K562 (cell line): ENCODE measurements around the gene COA4. TPM values are rescaled to one million over a fixed set of nuclear protein-coding genes. Genes with fewer than 3 reads are reported as not detected.

Experiments used
- ATAC-seq: fragments of 200-7000 bp; cut with Tn5 transposase; 3 replicates; pipeline ENCODE4 v1.9.1; 2020; ENCODE audit warnings: moderate library complexity
- BruUV-seq: library from RNA; stranded (reverse); fragments of 400-500 nt; replicated peaks from 2 replicates; lab custom pipeline; 2021; lab: Mats Ljungman, UMichigan
- CTCF ChIA-PET: fragments of 300-600 bp; formaldehyde crosslinking; extraction: SDS; loops from one replicate; lab custom pipeline; 2021; ENCODE audit warnings: low intra/inter-chr PET ratio; lab: Yijun Ruan, JAX
- POLR2A ChIA-PET: fragments of 300-600, 350-650 bp; sonication (Branson Sonifier 250); formaldehyde crosslinking; extraction: SDS; loops from one replicate; lab custom pipeline; 2021; ENCODE audit warnings: antibody characterized with exemption, inconsistent platforms; lab: Yijun Ruan, JAX
- DNase-seq, 4 experiments: peaks; one replicate each; pipeline versions ENCODE4 v3.0.0 to v3.0.0-alpha.2; 2011 to 2018; ENCODE audit warnings: low spot score in 3 of 4, mixed read lengths in 3 of 4; ENCODE audit errors: extremely low read depth in 1 of 4
- FAIRE-seq: peaks from 2 replicates; lab custom pipeline; 2011; peaks lifted over from hg19 to GRCh38; lab: Jason Lieb, UNC
- H2AFZ ChIP-seq: 2 replicates; pipeline ENCODE4 v1.6.0; 2011; ENCODE audit warnings: low read depth, low read length, control low read depth, inconsistent platforms
- H3K27ac ChIP-seq: fragments of 200-600 bp; 3 replicates; pipeline ENCODE4 v1.8.0; 2011; ENCODE audit warnings: low read depth, mild to moderate bottlenecking, control low read depth, inconsistent platforms, low read length, moderate library complexity, mixed read lengths; ENCODE audit errors: extremely low read depth
- H3K27me3 ChIP-seq, 2 experiments: fragments of 300-600 bp in 1 of 2; 2 replicates in 1 of 2; 3 replicates in 1 of 2; pipeline versions ENCODE4 v1.6.0 to v1.8.0; 2011; ENCODE audit warnings: inconsistent platforms in 2 of 2, low read length in 2 of 2, mild to moderate bottlenecking in 1 of 2, mixed read lengths in 1 of 2, moderate library complexity in 1 of 2; ENCODE audit not compliant: control insufficient read depth in 2 of 2, insufficient read depth in 2 of 2
- H3K36me3 ChIP-seq: fragments of 300-600 bp; 3 replicates; pipeline ENCODE4 v1.8.0; 2011; ENCODE audit warnings: mild to moderate bottlenecking, low read length, inconsistent platforms; ENCODE audit not compliant: control insufficient read depth, insufficient read depth
- H3K4me1 ChIP-seq, 2 experiments: fragments of 200-600 bp in 1 of 2; replicated peaks in 1 of 2; 2 replicates in 1 of 2; 3 replicates in 1 of 2; pipeline versions ENCODE4 v1.5.1 to v1.8.0; 2011; ENCODE audit warnings: inconsistent platforms in 2 of 2, low read length in 2 of 2, mild to moderate bottlenecking in 1 of 2, mixed read lengths in 1 of 2, moderate library complexity in 1 of 2; ENCODE audit not compliant: control insufficient read depth in 2 of 2, insufficient read depth in 2 of 2
- H3K4me2 ChIP-seq: 2 replicates; pipeline ENCODE4 v1.6.1; 2011; ENCODE audit warnings: low read length, control low read depth, inconsistent platforms, mixed read lengths; ENCODE audit not compliant: insufficient read depth
- H3K4me3 ChIP-seq: fragments of 200-600 bp; sonication (generic), shearing (Covaris generic); 2 replicates; pipeline ENCODE4 v1.5.1; 2016; ENCODE audit warnings: control low read depth, inconsistent platforms
- H3K79me2 ChIP-seq: fragments of 200-600 bp; 3 replicates; pipeline ENCODE4 v1.8.0; 2011; ENCODE audit warnings: low read length, inconsistent platforms; ENCODE audit not compliant: control insufficient read depth, insufficient read depth
- H3K9ac ChIP-seq, 2 experiments: 2 replicates each; pipeline versions ENCODE4 v1.6.0 to v1.6.1; 2011; ENCODE audit warnings: low read depth in 2 of 2, low read length in 2 of 2, control low read depth in 1 of 2, inconsistent platforms in 1 of 2, mild to moderate bottlenecking in 1 of 2, mixed read lengths in 1 of 2; ENCODE audit not compliant: insufficient read depth in 1 of 2
- H3K9me1 ChIP-seq: one replicate; pipeline ENCODE4 v1.6.0; 2011; ENCODE audit warnings: inconsistent platforms, mild to moderate bottlenecking, low read length, moderate library complexity; ENCODE audit not compliant: control insufficient read depth, insufficient read depth
- H3K9me3 ChIP-seq: replicated peaks from 2 replicates; pipeline ENCODE4 v1.5.1; 2011; ENCODE audit warnings: low read depth, low read length, inconsistent platforms; ENCODE audit not compliant: control insufficient read depth, insufficient read depth
- H4K20me1 ChIP-seq: replicated peaks from 2 replicates; pipeline ENCODE4 v1.6.1; 2011; ENCODE audit warnings: low read length, inconsistent platforms, mixed read lengths; ENCODE audit not compliant: control insufficient read depth, insufficient read depth
- DEAF1 ChIP-seq: fragments of 450-650 bp; formaldehyde crosslinking; IDR thresholded peaks from 2 replicates; pipeline ENCODE4 v1.4.0; 2020; ENCODE audit warnings: mild to moderate bottlenecking, moderate library complexity
- E4F1 ChIP-seq: fragments of 250-450 bp; sonication (Bioruptor Pico); IDR thresholded peaks from 2 replicates; pipeline ENCODE4 v1.5.0; 2021; ENCODE audit warnings: mild to moderate bottlenecking, borderline replicate concordance
- FOXK2 ChIP-seq, 2 experiments: fragments of 450-650 bp; IDR thresholded peaks in 1 of 2; conservative IDR thresholded peaks in 1 of 2; 2 replicates each; pipeline ENCODE4 v1.6.1; 2016; ENCODE audit warnings: low read depth in 2 of 2, mild to moderate bottlenecking in 1 of 2
- KDM4B ChIP-seq, 2 experiments: fragments of 450-650 bp in 1 of 2; sonication (generic) in 1 of 2; IDR thresholded peaks; 2 replicates each; pipeline ENCODE4 v1.6.1; 2016 to 2017; ENCODE audit warnings: borderline replicate concordance in 2 of 2, antibody characterized with exemption in 1 of 2, low read depth in 1 of 2, mild to moderate bottlenecking in 1 of 2
- NCOA1 ChIP-seq: fragments of 450-650 bp; IDR thresholded peaks from 2 replicates; pipeline ENCODE4 v1.6.1; 2016; ENCODE audit warnings: low read depth
- NFIX ChIP-seq: fragments of 250-450 bp; sonication (Bioruptor Pico); IDR thresholded peaks from 2 replicates; pipeline ENCODE4 v1.4.0; 2020; ENCODE audit warnings: low read depth, mild to moderate bottlenecking, moderate library complexity
- TCF3 ChIP-seq: sonication (generic); formaldehyde crosslinking; IDR thresholded peaks from 2 replicates; pipeline ENCODE4 v1.4.0; 2020; ENCODE audit warnings: mild to moderate bottlenecking, missing genetic modification reagents
- WHSC1 ChIP-seq: IDR thresholded peaks from one replicate; pipeline ENCODE4 v1.6.1; 2012; ENCODE audit warnings: low read length, control low read depth, inconsistent platforms
- YBX1 ChIP-seq: fragments of 450-650 bp; IDR thresholded peaks from 2 replicates; pipeline ENCODE4 v1.7.1; 2016; ENCODE audit warnings: mild to moderate bottlenecking
- ZC3H11A ChIP-seq: IDR thresholded peaks from 2 replicates; pipeline ENCODE4 v1.6.1; 2012; ENCODE audit warnings: low read depth, low read length, improper control_type of control experiment
- WGBS: fragments of 100-300 bp; shearing (Covaris generic); methylation state at CpG from one replicate; pipeline ENCODE4 v1.1.6; 2016; ENCODE audit warnings: low coverage, mixed read lengths; ENCODE audit not compliant: insufficient coverage; ENCODE audit errors: missing lambda C conversion rate; 5-methylcytosine and 5-hydroxymethylcytosine counted together
- in situ Hi-C: fragments of 300-500 bp; cut with MboI; formaldehyde crosslinking; loops from 4 replicates; pipeline ENCODE4 v1.15.0; 2018; ENCODE audit warnings: inconsistent platforms, mixed read lengths
- intact Hi-C: fragments of 100-400 bp; cut with micrococcal nuclease; formaldehyde crosslinking; loops from 2 replicates; pipeline ENCODE4 v1.14.2; 2022
- polyA plus RNA-seq, 8 experiments: library from polyadenylated mRNA; depleted of rRNA in 4 of 8; stranded (reverse) in 5 of 8; unstranded in 3 of 8; fragments of >200 nt; fragmentation: Nextera tagmentation in 2 of 8; fragmentation: Illumina TruSeq in 1 of 8; extraction: Ambion mirVana in 2 of 8; extraction: Trizol in 1 of 8; gene quantifications; 2 replicates each; pipeline versions ENCODE4 v1.2.1 to v1.2.3, GENCODE V29; 2011 to 2014; ENCODE audit warnings: inconsistent platforms in 1 of 8, missing spikeins in 1 of 8
- total RNA-seq, 7 experiments: library from RNA; depleted of rRNA in 6 of 7; stranded (reverse); fragments of >200 nt in 6 of 7; fragmentation: Illumina TruSeq in 2 of 7; extraction: Trizol in 2 of 7; gene quantifications; 2 replicates each; pipeline versions ENCODE4 v1.2.1 to v1.2.3, GENCODE V29; 2011 to 2021; ENCODE audit warnings: low replicate concordance in 1 of 7
- TF ChIP-seq, protein P1 (sequence below), 2 experiments: IDR thresholded peaks; 2 replicates each; pipeline ENCODE4 v1.6.1; 2011; ENCODE audit warnings: borderline replicate concordance in 1 of 2, control low read depth in 1 of 2, low read depth in 1 of 2, low read length in 1 of 2, mild to moderate bottlenecking in 1 of 2, mixed read lengths in 1 of 2, moderate library complexity in 1 of 2; ENCODE audit not compliant: insufficient read depth in 1 of 2, insufficient read length in 1 of 2, poor library complexity in 1 of 2, severe bottlenecking in 1 of 2; ENCODE audit errors: extremely low read depth in 1 of 2

Gene COA4
- total and polyA plus RNA-seq, 9 of the 15 experiments (the other 6 are each of a cell fraction or from before 2014, with no cell fraction given) = 108 to 255 (median 152) TPM

- no peak overlapping the region for H3K27ac ChIP-seq
- H3K9me3 ChIP-seq = no peaks in the 10 kb centered on the region
- H3K4me2 ChIP-seq = no peak overlapping the region
- intact Hi-C loops (no loop called here), in situ Hi-C loops (no loop called here)
- H3K9me1 ChIP-seq = no peaks in the 10 kb centered on the region
- H3K4me1 ChIP-seq = no peaks in the 10 kb centered on the region
- 13% methylated on average over 1 of the region's 1 CpG for WGBS
- ChIA-PET POLR2A (no interaction called here), CTCF (no interaction called here)
- H3K27me3 ChIP-seq = no peaks in the 10 kb centered on the region
- BruUV-seq = no TSS peak
- no peaks in the 10 kb centered on the region for H3K79me2 ChIP-seq
- no peak for TF ChIP-seq TCF3 (CRISPR knock-in tag)
- no peak for TF ChIP-seq NCOA1
- TF ChIP-seq ZC3H11A = no peak
- no peak for TF ChIP-seq KDM4B (IDR thresholded peaks at IDR 0.05; ENCODE audit: borderline replicate concordance in 2 of 2, low read depth in 1 of 2)
- TF ChIP-seq FOXK2 (conservative IDR thresholded peaks at IDR 0.05 in 1 of 2, IDR thresholded peaks at IDR 0.05 in 1 of 2; ENCODE audit: low read depth in 2 of 2) = no peak
- TF ChIP-seq, protein P1, sequence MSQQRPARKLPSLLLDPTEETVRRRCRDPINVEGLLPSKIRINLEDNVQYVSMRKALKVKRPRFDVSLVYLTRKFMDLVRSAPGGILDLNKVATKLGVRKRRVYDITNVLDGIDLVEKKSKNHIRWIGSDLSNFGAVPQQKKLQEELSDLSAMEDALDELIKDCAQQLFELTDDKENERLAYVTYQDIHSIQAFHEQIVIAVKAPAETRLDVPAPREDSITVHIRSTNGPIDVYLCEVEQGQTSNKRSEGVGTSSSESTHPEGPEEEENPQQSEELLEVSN (IDR thresholded peaks at IDR 0.05; ENCODE audit: borderline replicate concordance in 1 of 2, extremely low read depth in 1 of 2, insufficient read depth in 1 of 2, insufficient read length in 1 of 2, low read depth in 1 of 2, low read length in 1 of 2, poor library complexity in 1 of 2, severe bottlenecking in 1 of 2) = no peak
- TF ChIP-seq DEAF1 (CRISPR knock-in tag) = no peak
- TF ChIP-seq WHSC1 = no peak
- TF ChIP-seq NFIX (CRISPR knock-in tag) = no peak
- no peak for TF ChIP-seq E4F1 (CRISPR knock-in tag)
- TF ChIP-seq YBX1 = no peak
- peaks cover 44% of the 10 kb centered on the region for H3K36me3 ChIP-seq
- no peak overlapping the region for H2AFZ ChIP-seq
- no peak for DNase-seq
- H4K20me1 ChIP-seq = no peaks in the 10 kb centered on the region
- no peak overlapping the region for H3K9ac ChIP-seq
- FAIRE-seq = peak; percentile 23
- no peak overlapping the region for H3K4me3 ChIP-seq
- no peak for ATAC-seq
These were observed 12.4 kb upstream of the COA4 start for GRCh38 chr11:73889019-73889418.
